Prostate gland (tissue), 2 donors: ENCODE data around the gene SMAD1. TPM values are rescaled to one million over a fixed set of nuclear protein-coding genes. Genes with fewer than 3 reads are reported as not detected.

Experiments used
- DNase-seq: peaks from one replicate; pipeline ENCODE4 v3.0.0-alpha.2; 2019; ENCODE audit warnings: low spot score
- H3K27ac ChIP-seq, 2 donors: fragments of 200-600 bp; sonication (generic); 2 replicates each; pipeline ENCODE4 v1.5.1; 2017 to 2019
- H3K27me3 ChIP-seq: fragments of 200-600 bp; sonication (generic); replicated peaks from 2 replicates; pipeline ENCODE4 v1.5.1; 2019; ENCODE audit not compliant: insufficient read depth
- H3K36me3 ChIP-seq, 2 donors: fragments of 200-600 bp; sonication (generic); 1 replicate in 1 of 2; 2 replicates in 1 of 2; pipeline versions ENCODE4 v1.5.1 to v1.8.1; 2017 to 2019
- H3K4me1 ChIP-seq: fragments of 200-600 bp; sonication (generic); replicated peaks from 2 replicates; pipeline ENCODE4 v1.5.1; 2019
- H3K4me3 ChIP-seq, 2 donors: fragments of 200-600 bp; sonication (generic); 2 replicates each; pipeline ENCODE4 v1.5.1; 2017 to 2019
- H3K9me3 ChIP-seq: fragments of 200-600 bp; sonication (generic); 2 replicates; pipeline ENCODE4 v1.5.1; 2017
- CTCF ChIP-seq, 4 experiments: fragments of 200-600 bp in 2 of 4; fragments of 450-650 bp in 2 of 4; sonication (generic) in 2 of 4; IDR thresholded peaks; 1 replicate in 3 of 4; 2 replicates in 1 of 4; pipeline ENCODE4 v1.5.1; 2016 to 2019; ENCODE audit warnings: antibody characterized with exemption in 4 of 4, mild to moderate bottlenecking in 2 of 4, moderate library complexity in 2 of 4
- POLR2A ChIP-seq: fragments of 450-650 bp; IDR thresholded peaks from one replicate; pipeline ENCODE4 v1.6.1; 2016; ENCODE audit warnings: antibody characterized with exemption, mild to moderate bottlenecking
- POLR2AphosphoS5 ChIP-seq: sonication (generic); formaldehyde crosslinking; IDR thresholded peaks from one replicate; pipeline ENCODE4 v1.6.1; 2017; ENCODE audit warnings: antibody characterized with exemption
- WGBS: methylation state at CpG from one replicate; pipeline ENCODE4 v1.1.5; 2018; 5-methylcytosine and 5-hydroxymethylcytosine counted together
- intact Hi-C: fragments of 100-400 bp; cut with DNase I; formaldehyde crosslinking; loops from one replicate; pipeline ENCODE4 v1.14.2; 2022
- total RNA-seq, 2 donors: library from RNA; depleted of rRNA; stranded (reverse); fragments of >200 nt; gene quantifications; one replicate each; pipeline ENCODE4 v1.1.0, GENCODE V29; 2016

Gene SMAD1
- total RNA-seq, 2 donors from 2014 or later: 21.5 to 34.3 TPM

DNA sequence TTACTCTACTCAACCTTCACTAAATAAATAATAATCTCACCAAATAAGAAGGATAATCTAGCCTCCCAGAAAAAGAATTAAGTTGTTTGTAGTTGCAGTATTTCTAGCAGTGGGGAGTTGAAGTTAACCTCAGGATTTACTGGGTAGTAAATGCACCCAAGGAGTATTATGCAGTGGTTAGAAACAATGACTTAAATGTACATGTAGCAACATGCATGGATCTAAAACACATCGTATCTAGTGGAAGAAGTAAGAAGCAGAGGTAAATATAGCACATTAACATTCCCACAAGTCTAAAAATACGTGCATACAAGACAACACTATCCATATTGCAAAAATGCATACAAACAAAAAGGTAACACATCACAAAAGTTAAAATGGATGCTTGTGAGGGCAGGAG lies 44.2 kb upstream of the SMAD1 start:
- Histone ChIP-seq H3K4me1 (no peaks in the 10 kb centered on the region), H3K27ac (no peak overlapping the region), H3K27me3 (no peaks in the 10 kb centered on the region), H3K36me3 (no peaks in the 10 kb centered on the region), H3K4me3 (no peak overlapping the region), H3K9me3 (no peaks in the 10 kb centered on the region)
- WGBS: 56% methylated on average over 2 of the region's 2 CpGs
- no peak for DNase-seq
- no peak for TF ChIP-seq POLR2AphosphoS5
- no peak for TF ChIP-seq POLR2A
- no peak for TF ChIP-seq CTCF (IDR thresholded peaks at IDR 0.05)
- intact Hi-C loops: no loop called here

GRCh38 chr4:145438298-145438697 lies 43.4 kb upstream of the SMAD1 start:
- intact Hi-C loops: no loop called here
- Histone ChIP-seq H3K27me3 (no peaks in the 10 kb centered on the region), H3K36me3 (no peaks in the 10 kb centered on the region), H3K9me3 (no peaks in the 10 kb centered on the region), H3K27ac (no peak overlapping the region), H3K4me3 (no peak overlapping the region), H3K4me1 (no peaks in the 10 kb centered on the region)
- no peak for DNase-seq
- WGBS: 41% methylated on average over 4 of the region's 4 CpGs
- TF ChIP-seq CTCF (IDR thresholded peaks at IDR 0.05) (no peak), POLR2AphosphoS5 (no peak), POLR2A (no peak)

DNA sequence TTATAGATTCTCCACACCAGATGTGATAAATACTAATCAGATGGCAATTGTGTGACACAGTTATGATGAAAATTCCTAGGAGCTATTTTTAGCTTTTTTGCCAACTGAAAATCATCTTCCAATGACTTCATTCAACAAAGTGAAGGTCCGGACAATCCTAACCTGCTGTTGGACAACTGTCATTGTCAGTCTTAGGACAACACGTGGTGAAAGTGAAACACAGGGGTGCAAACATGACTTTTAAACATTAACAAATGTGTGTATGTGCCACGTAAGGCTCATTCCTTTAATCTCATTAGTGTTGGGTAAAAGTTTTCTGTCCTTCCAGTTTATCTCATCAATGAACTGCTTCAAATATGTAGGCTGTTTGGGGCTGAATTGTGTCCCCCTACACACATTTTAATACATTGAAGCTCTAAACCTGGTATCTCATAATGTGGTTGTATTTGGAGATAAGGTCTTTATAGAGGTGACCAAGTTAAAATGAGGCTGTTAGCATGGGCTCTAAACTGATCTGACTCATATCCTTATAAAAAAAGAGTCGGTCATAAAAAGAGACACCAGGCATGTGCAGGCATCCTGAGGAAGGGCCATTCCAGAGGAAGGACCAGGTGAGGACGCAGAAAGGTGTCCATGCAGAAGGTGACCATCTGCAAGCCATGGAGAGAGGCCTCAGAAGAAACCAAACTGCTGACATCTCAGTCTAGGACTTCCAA lies 41.2 kb upstream of the SMAD1 start:
- DNase-seq: no peak
- no peaks in the 10 kb centered on the region for H3K36me3 ChIP-seq
- intact Hi-C loops: no loop called here
- no peak overlapping the region for H3K27ac ChIP-seq
- no peaks in the 10 kb centered on the region for H3K9me3 ChIP-seq
- no peak for TF ChIP-seq POLR2AphosphoS5
- no peak for TF ChIP-seq POLR2A
- H3K27me3 ChIP-seq: no peaks in the 10 kb centered on the region
- 61% methylated on average over 5 of the region's 5 CpGs for WGBS
- no peaks in the 10 kb centered on the region for H3K4me1 ChIP-seq
- H3K4me3 ChIP-seq: no peak overlapping the region

GRCh38 chr4:145446184-145446583 lies 35.5 kb upstream of the SMAD1 start:
- no peaks in the 10 kb centered on the region for H3K9me3 ChIP-seq
- intact Hi-C loops: no loop called here
- WGBS: 59% methylated on average over 1 of the region's 1 CpG
- no peak overlapping the region for H3K4me3 ChIP-seq
- H3K4me1 ChIP-seq: no peaks in the 10 kb centered on the region
- no peak overlapping the region for H3K27ac ChIP-seq
- no peaks in the 10 kb centered on the region for H3K36me3 ChIP-seq
- no peak for TF ChIP-seq POLR2A
- TF ChIP-seq CTCF (IDR thresholded peaks at IDR 0.05): no peak
- no peak for TF ChIP-seq POLR2AphosphoS5
- no peaks in the 10 kb centered on the region for H3K27me3 ChIP-seq
- no peak for DNase-seq

- H3K27ac ChIP-seq: no peak overlapping the region
- 94% methylated on average over 1 of the region's 1 CpG for WGBS
- intact Hi-C loops: no loop called here
These were observed 29.8 kb upstream of the SMAD1 start for GRCh38 chr4:145451895-145452294.

More at GRCh38 chr4:145451895-145452294, 29.8 kb upstream of the SMAD1 start:
- TF ChIP-seq CTCF (IDR thresholded peaks at IDR 0.05) (no peak), POLR2A (no peak), POLR2AphosphoS5 (no peak)
- Histone ChIP-seq H3K9me3 (no peaks in the 10 kb centered on the region), H3K4me3 (no peak overlapping the region), H3K27me3 (no peaks in the 10 kb centered on the region), H3K4me1 (no peaks in the 10 kb centered on the region), H3K36me3 (no peaks in the 10 kb centered on the region)
- DNase-seq: no peak
